Type B pancreatic cell (in vitro differentiated cells): ENCODE results near the gene OR6S1. TPM values are rescaled to one million over a fixed set of nuclear protein-coding genes. Genes with fewer than 3 reads are reported as not detected.
"Not testable (repeated sequence)": the region's sequence is repeated elsewhere in the genome, so short reads cannot be mapped to it uniquely, and the experiment has no call there.

Experiments used
- DNase-seq: peaks from one replicate; pipeline ENCODE4 v3.0.0; 2021; ENCODE audit warnings: mixed read lengths; ENCODE audit not compliant: unreplicated experiment; ENCODE audit errors: extremely low spot score
- H3K27ac Mint-ChIP-seq: 2 replicates; pipeline ENCODE4 v1.8.0; 2021; ENCODE audit warnings: mild to moderate bottlenecking, mixed read lengths
- H3K27me3 Mint-ChIP-seq: 2 replicates; pipeline ENCODE4 v1.8.0; 2021; ENCODE audit warnings: mixed read lengths
- H3K36me3 Mint-ChIP-seq: 2 replicates; pipeline ENCODE4 v1.8.0; 2021; ENCODE audit warnings: mixed read lengths
- H3K4me1 Mint-ChIP-seq: one replicate; pipeline ENCODE4 v1.8.0; 2021; ENCODE audit warnings: mixed read lengths; ENCODE audit not compliant: unreplicated experiment
- H3K4me3 Mint-ChIP-seq: 2 replicates; pipeline ENCODE4 v1.8.0; 2021; ENCODE audit warnings: mild to moderate bottlenecking, mixed read lengths
- H3K9me3 Mint-ChIP-seq: 2 replicates; pipeline ENCODE4 v1.8.0; 2021; ENCODE audit warnings: mixed read lengths
- total RNA-seq: library from RNA; stranded (reverse); gene quantifications from 2 replicates; pipeline ENCODE4 v1.2.1, GENCODE V29; 2021; ENCODE audit warnings: low replicate concordance
- TF ChIP-seq, protein P1 (sequence below): fragments of 200-600 bp; sonication (generic); conservative IDR thresholded peaks from 2 replicates; pipeline ENCODE4 v1.5.0; 2021; ENCODE audit warnings: antibody characterized with exemption, mild to moderate bottlenecking

OR6S1 gene
- total RNA-seq, 1 donor from 2014 or later, result not detected

DNA sequence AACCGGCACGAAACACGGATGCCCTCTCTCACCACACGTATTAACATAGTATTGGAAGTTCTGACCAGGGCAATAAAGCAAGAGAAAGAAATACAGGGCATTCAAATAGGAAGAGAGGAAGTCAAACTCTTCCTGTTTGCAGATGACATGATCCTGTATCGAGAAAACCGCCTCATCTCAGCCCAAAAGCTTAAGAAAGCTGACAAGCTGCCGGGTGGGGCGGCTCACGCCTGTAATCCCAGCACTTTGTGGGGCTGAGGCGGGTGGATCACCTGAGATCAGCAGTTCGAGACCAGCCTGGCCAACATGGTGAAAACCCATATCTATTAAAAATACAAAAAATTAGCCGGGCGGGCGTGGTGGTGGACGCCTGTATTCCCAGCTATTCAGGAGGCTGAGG, 17.7 kb downstream of the OR6S1 start:
- Mint-ChIP-seq H3K27ac (peak overlapping the region; percentile 97), H3K4me3 (peak overlapping the region; percentile 67), H3K27me3 (peaks cover 78% of the 10 kb centered on the region), H3K36me3 (peaks cover 3% of the 10 kb centered on the region), H3K9me3 (no peaks in the 10 kb centered on the region), H3K4me1 (peaks cover 27% of the 10 kb centered on the region)
- peak; percentile 25 for DNase-seq
- TF ChIP-seq, protein P1, sequence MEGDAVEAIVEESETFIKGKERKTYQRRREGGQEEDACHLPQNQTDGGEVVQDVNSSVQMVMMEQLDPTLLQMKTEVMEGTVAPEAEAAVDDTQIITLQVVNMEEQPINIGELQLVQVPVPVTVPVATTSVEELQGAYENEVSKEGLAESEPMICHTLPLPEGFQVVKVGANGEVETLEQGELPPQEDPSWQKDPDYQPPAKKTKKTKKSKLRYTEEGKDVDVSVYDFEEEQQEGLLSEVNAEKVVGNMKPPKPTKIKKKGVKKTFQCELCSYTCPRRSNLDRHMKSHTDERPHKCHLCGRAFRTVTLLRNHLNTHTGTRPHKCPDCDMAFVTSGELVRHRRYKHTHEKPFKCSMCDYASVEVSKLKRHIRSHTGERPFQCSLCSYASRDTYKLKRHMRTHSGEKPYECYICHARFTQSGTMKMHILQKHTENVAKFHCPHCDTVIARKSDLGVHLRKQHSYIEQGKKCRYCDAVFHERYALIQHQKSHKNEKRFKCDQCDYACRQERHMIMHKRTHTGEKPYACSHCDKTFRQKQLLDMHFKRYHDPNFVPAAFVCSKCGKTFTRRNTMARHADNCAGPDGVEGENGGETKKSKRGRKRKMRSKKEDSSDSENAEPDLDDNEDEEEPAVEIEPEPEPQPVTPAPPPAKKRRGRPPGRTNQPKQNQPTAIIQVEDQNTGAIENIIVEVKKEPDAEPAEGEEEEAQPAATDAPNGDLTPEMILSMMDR, result no peak

DNA sequence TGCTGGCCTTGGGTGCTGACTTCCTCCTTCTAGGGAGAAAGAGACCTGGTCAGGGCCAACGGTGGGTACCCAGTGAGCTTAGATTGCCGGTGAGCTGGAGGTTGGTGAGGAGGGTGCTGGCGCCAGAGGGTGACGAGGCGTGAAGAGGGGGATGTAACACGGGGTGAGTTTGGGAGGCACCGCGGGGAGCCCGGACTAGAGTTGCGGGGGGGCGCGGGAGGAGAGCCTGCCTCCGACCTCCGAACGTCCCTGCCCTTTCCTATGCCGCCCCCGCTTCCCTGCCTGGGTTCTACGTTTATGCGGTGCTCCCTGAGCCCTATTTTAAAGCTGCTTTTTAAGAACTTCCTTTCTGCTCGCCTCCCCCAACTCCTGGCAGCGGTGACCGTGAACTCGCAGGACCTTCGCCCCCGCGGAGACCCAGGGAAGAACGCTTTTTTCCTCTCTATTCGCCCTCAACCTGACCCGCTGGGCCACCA, 18.6 kb downstream of the OR6S1 start:
- Mint-ChIP-seq H3K36me3 (no peaks in the 10 kb centered on the region), H3K9me3 (no peaks in the 10 kb centered on the region), H3K4me3 (peak overlapping the region; percentile 65), H3K27ac (no peak overlapping the region), H3K27me3 (peaks cover 73% of the 10 kb centered on the region), H3K4me1 (peaks cover 17% of the 10 kb centered on the region)
- TF ChIP-seq, protein P1, result no peak
- DNase-seq, result peak; percentile 62

DNA sequence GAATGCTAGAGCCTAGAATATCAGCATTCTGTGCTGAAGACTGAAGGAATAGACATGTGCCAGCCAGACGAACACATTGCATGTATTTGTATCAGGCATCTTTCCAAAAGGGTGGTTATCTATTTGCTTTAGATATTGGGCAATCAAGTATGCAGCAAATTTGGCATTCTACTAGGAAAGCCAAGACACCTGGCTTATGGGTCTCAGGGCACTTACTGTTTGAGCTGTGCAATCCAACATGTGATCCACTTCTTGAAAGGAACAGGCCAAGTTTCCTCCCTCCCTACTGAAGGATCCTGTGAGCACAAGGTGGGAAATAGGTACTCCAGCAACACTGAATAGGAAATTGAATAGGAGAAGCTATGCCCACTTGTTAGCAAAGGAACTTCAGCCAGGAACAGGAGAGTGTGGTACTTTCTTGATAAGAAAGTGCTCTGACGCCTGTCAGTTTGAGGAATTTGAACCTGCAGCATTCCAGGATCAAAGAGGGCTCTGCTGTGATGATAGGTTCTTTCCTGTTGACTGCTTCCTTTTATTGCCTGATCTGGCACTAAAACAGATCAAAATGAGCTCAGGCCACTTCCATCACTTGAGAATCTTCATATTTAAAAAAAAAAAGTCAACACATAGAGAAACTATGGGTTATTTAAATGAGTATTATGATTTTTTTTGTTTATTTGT, 20.6 kb downstream of the OR6S1 start:
- no peak overlapping the region for H3K27ac Mint-ChIP-seq
- H3K4me1 Mint-ChIP-seq, result peaks cover 12% of the 10 kb centered on the region
- H3K9me3 Mint-ChIP-seq, result no peaks in the 10 kb centered on the region
- no peaks in the 10 kb centered on the region for H3K36me3 Mint-ChIP-seq
- no peak for DNase-seq
- TF ChIP-seq, protein P1, result no peak
- peaks cover 53% of the 10 kb centered on the region for H3K27me3 Mint-ChIP-seq
- H3K4me3 Mint-ChIP-seq, result no peak overlapping the region

DNA sequence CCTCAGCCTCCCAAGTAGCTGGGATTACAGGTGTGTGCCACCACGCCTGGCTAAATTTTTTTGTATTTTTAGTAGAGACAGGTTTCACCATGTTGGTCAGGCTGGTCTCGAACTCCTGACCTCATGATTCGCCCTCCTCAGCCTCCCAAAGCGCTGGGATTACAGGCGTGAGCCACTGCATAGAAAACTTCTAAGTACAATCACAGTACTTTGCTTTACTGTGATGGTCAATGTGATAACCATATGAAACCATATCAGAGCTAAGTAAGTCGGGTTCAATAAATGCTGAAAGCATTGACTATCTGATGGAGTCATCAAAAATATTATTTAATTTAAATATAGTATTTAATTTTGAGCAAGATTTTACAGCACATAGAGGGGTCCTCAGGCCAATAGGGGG, 21.8 kb downstream of the OR6S1 start:
- not testable (repeated sequence) for H3K4me1 Mint-ChIP-seq, DNase-seq, H3K27ac Mint-ChIP-seq, H3K36me3 Mint-ChIP-seq, H3K4me3 Mint-ChIP-seq, H3K9me3 Mint-ChIP-seq
- peaks cover 41% of the 10 kb centered on the region for H3K27me3 Mint-ChIP-seq

DNA sequence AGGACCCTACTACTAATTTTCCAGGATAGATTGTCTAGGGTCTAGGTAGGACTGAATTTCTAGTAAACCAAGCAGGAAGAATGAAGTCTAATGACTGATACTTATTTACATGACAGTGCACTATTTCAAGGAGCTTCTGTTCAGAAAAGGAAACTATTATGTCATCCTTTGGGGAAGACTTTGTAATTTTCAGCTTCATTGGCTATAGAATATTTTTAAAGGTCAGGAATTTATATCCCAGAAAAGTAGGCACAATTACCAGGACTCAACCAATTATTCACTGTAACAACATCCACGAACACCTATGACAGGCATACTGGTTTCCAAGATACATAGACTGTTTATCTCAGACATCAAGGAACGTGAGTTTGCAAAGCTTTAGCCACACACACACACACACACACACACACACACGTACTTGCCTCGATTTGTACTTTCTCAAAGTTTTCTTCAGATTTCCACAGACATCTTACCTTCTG, 23.2 kb downstream of the OR6S1 start:
- no peak for DNase-seq
- Mint-ChIP-seq H3K27ac (no peak overlapping the region), H3K27me3 (peaks cover 28% of the 10 kb centered on the region), H3K36me3 (no peaks in the 10 kb centered on the region), H3K4me3 (no peak overlapping the region), H3K4me1 (peaks cover 5% of the 10 kb centered on the region), H3K9me3 (no peaks in the 10 kb centered on the region)
- TF ChIP-seq, protein P1, result no peak

DNA sequence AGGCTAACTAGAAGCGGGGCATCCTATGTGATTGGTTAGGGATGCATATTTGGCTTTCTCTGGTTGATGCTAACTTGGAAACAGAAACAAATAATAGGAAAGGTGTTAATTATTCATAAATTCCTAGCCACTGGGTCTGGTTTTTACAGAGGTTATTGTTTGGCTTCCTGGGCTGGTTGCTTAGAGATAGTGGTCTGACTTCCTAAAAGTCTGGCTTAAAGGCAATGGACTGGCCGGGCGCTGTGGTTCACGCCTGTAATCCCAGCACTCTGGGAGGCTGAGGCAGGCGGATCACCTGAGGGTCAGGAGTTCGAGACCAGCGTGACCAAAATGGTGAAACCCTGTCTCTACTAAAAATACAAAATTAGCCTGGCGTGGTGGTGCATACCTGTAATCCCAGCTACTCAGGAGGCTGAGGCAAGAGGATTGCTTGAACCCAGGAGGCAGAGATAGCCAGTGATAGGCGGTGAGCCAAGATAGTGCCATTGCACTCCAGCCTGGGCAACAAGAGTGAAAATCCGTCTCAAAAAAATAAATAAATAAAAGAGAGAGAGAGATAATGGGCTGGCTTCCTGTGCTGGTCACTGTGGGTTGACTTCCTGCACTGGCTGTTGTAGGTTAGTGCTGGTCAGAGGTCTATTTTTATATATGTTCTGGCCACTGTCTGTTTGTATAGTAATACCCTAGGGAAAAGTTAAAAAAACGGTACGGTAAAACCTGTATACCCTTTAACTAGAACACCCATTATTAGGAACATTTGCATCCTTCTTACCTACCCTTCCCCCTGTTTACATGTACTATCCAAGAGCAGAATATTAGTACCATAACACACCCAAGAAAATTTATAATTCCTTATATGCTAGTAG, 24.1 kb downstream of the OR6S1 start:
- Mint-ChIP-seq H3K36me3 (no peaks in the 10 kb centered on the region), H3K4me1 (peaks cover 5% of the 10 kb centered on the region), H3K27ac (no peak overlapping the region), H3K4me3 (no peak overlapping the region), H3K9me3 (no peaks in the 10 kb centered on the region), H3K27me3 (peaks cover 19% of the 10 kb centered on the region)
- TF ChIP-seq, protein P1, result no peak
- DNase-seq, result no peak
